Measurements from ENCODE around the gene CHMP2A. TPM values are rescaled to one million over a fixed set of nuclear protein-coding genes. Genes with fewer than 3 reads are reported as not detected.

Gene CHMP2A
- total and polyA plus RNA-seq, 7 donors: 96.5 to 184 (median 126) TPM

GRCh38 chr19:58547323-58548312 lies 7.3 kb downstream of the CHMP2A start:
- DNase-seq: no peak
- intact Hi-C loops (cut with DNase I): no loop called here
- H3K4me3 ChIP-seq: no peak overlapping the region
- WGBS, 3 donors: 88 to 94% (median 89%) methylated on average over 18 of the region's 18 CpGs
- no peak overlapping the region for H3K27ac ChIP-seq
- ATAC-seq: no peak
- TF ChIP-seq CTCF (IDR thresholded peaks at IDR 0.05): no peak
- no peaks in the 10 kb centered on the region for H3K27me3 ChIP-seq (ENCODE audit: insufficient read depth in 3 of 3, low read length in 2 of 3)
- peaks cover 24 to 74% of the 10 kb centered on the region in 2 donors for H3K36me3 ChIP-seq (ENCODE audit: insufficient read depth in 1 of 2, low read depth in 1 of 2)
- H3K9me3 ChIP-seq: no peaks in the 10 kb centered on the region
- H3K4me1 ChIP-seq: peaks cover 20% of the 10 kb centered on the region

DNA sequence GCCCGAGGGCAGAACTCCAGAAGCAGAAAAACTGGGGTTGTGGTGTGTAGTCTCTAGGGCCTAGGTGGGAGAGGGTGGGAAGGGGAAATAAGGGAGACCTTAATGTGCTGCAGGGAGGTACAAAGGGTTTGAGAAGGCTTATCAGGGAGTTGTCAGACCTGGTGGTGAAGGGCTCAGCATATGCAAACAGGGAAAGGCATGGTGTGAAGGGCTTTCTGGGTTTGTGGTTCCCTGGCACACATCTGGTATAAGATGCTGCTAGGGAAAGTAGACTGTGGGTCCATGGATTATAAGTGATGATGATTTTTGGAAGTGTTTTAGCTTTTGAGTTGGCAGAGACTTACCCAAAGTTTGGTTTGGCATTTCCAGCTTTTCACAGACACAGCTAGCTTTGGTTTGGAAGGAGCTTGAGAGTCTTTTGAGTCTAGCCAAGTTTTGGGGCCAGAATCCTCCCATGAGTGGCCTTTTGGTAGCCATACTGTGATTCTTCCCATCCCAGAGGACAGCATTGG lies 8.8 kb downstream of the CHMP2A start:
- DNase-seq (no peak), ATAC-seq (no peak)
- Histone ChIP-seq H3K36me3 (ENCODE audit: insufficient read depth in 1 of 2, low read depth in 1 of 2) (peaks cover 24 to 59% of the 10 kb centered on the region in 2 donors), H3K27me3 (ENCODE audit: insufficient read depth in 3 of 3, low read length in 2 of 3) (no peaks in the 10 kb centered on the region), H3K4me1 (peaks cover 20% of the 10 kb centered on the region), H3K27ac (no peak overlapping the region), H3K9me3 (no peaks in the 10 kb centered on the region), H3K4me3 (peak overlapping the region; percentile 95)
- intact Hi-C loops (cut with DNase I): no loop called here
- WGBS, 3 donors: 14 to 21% (median 19%) methylated on average over 1 of the region's 1 CpG
- no peak for TF ChIP-seq CTCF (IDR thresholded peaks at IDR 0.05)

GRCh38 chr19:58545286-58546018 lies 9.5 kb downstream of the CHMP2A start:
- no peak for DNase-seq
- no peak for TF ChIP-seq CTCF (IDR thresholded peaks at IDR 0.05)
- Histone ChIP-seq H3K27me3 (ENCODE audit: insufficient read depth in 3 of 3, low read length in 2 of 3) (no peaks in the 10 kb centered on the region), H3K4me1 (peaks cover 20% of the 10 kb centered on the region), H3K27ac (peak overlapping the region; percentile 97), H3K4me3 (peak overlapping the region; percentile 95), H3K9me3 (no peaks in the 10 kb centered on the region), H3K36me3 (ENCODE audit: insufficient read depth in 1 of 2, low read depth in 1 of 2) (peaks cover 24 to 53% of the 10 kb centered on the region in 2 donors)
- ATAC-seq: no peak
- intact Hi-C loops (cut with DNase I): no loop called here
- WGBS, 3 donors: 9 to 11% (median 10%) methylated on average over 21 of the region's 21 CpGs

GRCh38 chr19:58544591-58545285 lies 10.2 kb downstream of the CHMP2A start:
- no peak for DNase-seq
- TF ChIP-seq CTCF (IDR thresholded peaks at IDR 0.05): no peak
- H3K4me3 ChIP-seq: peak overlapping the region; percentile 95
- H3K4me1 ChIP-seq: peaks cover 20% of the 10 kb centered on the region
- peak overlapping the region; percentile 97 for H3K27ac ChIP-seq
- H3K27me3 ChIP-seq (ENCODE audit: insufficient read depth in 3 of 3, low read length in 2 of 3): peaks cover 0 to 1% (median 0%) of the 10 kb centered on the region in 3 donors
- intact Hi-C loops (cut with DNase I): no loop called here
- peak; percentile 29 to 43 (median 38) for ATAC-seq
- no peaks in the 10 kb centered on the region for H3K9me3 ChIP-seq
- WGBS, 3 donors: 0 to 1% (median 0%) methylated on average over 37 to 86 of the region's 92 CpGs
- H3K36me3 ChIP-seq (ENCODE audit: insufficient read depth in 1 of 2, low read depth in 1 of 2): peaks cover 21 to 45% of the 10 kb centered on the region in 2 donors
